ENCODE measurements around the gene ERG28.

The ERG28 gene

DNA sequence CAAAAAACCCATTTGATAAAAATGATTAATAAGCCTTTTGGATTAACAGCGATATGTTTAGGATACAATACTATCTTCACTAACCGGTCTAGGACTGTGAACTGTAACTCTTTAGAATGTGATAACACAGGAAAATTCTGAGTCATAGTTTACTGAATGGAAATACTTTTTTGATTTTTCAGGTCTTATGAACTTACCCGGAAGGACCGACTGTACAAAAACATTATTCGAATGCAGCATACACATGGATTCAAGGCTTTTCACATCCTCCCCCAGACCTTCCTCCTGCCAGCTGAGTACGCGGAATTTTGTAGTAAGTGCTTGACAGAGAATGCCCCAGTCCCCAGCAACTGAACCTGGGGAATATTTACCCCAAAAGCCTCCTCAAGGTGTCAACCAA is 29.3 kb upstream of the ERG28 start:
- DNase-seq, result no peak
- no peaks in the 10 kb centered on the region for H3K79me1 ChIP-seq (ENCODE audit: low read length)
- no peak overlapping the region for H2BK5ac ChIP-seq (ENCODE audit: low read length)
- no peaks in the 10 kb centered on the region for H3K27me3 ChIP-seq (ENCODE audit: insufficient read depth, low read length, poor library complexity)
- no peak overlapping the region for H3K27ac ChIP-seq (ENCODE audit: low read depth, low read length)
- H4K8ac ChIP-seq (ENCODE audit: low read depth, low read length), result no peak overlapping the region
- H2BK15ac ChIP-seq (replicated peaks; ENCODE audit: low read depth), result no peak overlapping the region
- no peak overlapping the region for H3K4me2 ChIP-seq (ENCODE audit: low read length)
- H3K9ac ChIP-seq (ENCODE audit: low read length), result no peak overlapping the region
- WGBS (ENCODE audit: extremely low coverage, insufficient coverage, low lambda C conversion rate), result no CpG with 5 or more reads among the region's 7 CpGs
- H3K18ac ChIP-seq (ENCODE audit: low read length), result no peak overlapping the region
- H3K4ac ChIP-seq (ENCODE audit: low read depth, low read length), result no peak overlapping the region
- no peak overlapping the region for H3K4me3 ChIP-seq (ENCODE audit: low read length)
- no peak overlapping the region for H4K5ac ChIP-seq (ENCODE audit: low read length)
- H3K23ac ChIP-seq (ENCODE audit: low read length), result no peak overlapping the region
- H3K56ac ChIP-seq (ENCODE audit: low read length), result no peak overlapping the region
- no peaks in the 10 kb centered on the region for H3K4me1 ChIP-seq (ENCODE audit: control insufficient read depth, low read depth, low read length)
- no peaks in the 10 kb centered on the region for H3K79me2 ChIP-seq (ENCODE audit: control insufficient read depth, insufficient read depth, low read length)
- peaks cover 4% of the 10 kb centered on the region for H3K36me3 ChIP-seq (ENCODE audit: control insufficient read depth, insufficient read depth, low read length)
- H2BK120ac ChIP-seq (ENCODE audit: low read depth, low read length), result no peak overlapping the region
- H2AK5ac ChIP-seq (ENCODE audit: low read length), result no peak overlapping the region

DNA sequence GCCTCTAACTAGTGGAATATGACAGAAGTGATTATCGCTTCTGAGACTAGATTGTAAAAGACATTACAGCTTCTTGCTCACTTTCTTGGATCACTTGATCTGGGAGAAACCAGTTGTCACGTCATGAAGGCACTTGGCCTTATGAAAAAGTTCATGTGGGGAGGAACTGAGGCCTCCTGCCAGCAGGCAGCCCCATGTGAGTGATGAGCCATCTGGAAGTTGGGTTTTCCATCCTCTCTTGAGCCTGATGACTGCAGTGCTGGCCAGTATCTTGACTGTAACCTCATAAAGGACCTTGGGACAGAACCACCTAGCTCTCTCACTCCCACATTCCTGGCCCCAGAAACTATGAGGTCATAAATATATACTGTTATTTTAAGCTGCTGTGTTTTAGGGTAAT is 28.3 kb upstream of the ERG28 start:
- Histone ChIP-seq H2BK15ac (replicated peaks; ENCODE audit: low read depth) (no peak overlapping the region), H3K4me2 (ENCODE audit: low read length) (no peak overlapping the region), H3K36me3 (ENCODE audit: control insufficient read depth, insufficient read depth, low read length) (peaks cover 4% of the 10 kb centered on the region), H2BK5ac (ENCODE audit: low read length) (no peak overlapping the region), H2AK5ac (ENCODE audit: low read length) (no peak overlapping the region), H4K5ac (ENCODE audit: low read length) (no peak overlapping the region), H3K56ac (ENCODE audit: low read length) (no peak overlapping the region), H3K79me2 (ENCODE audit: control insufficient read depth, insufficient read depth, low read length) (no peaks in the 10 kb centered on the region), H3K4me1 (ENCODE audit: control insufficient read depth, low read depth, low read length) (no peaks in the 10 kb centered on the region), H3K4ac (ENCODE audit: low read depth, low read length) (no peak overlapping the region), H3K27me3 (ENCODE audit: insufficient read depth, low read length, poor library complexity) (no peaks in the 10 kb centered on the region), H3K27ac (ENCODE audit: low read depth, low read length) (no peak overlapping the region), H3K18ac (ENCODE audit: low read length) (no peak overlapping the region), H3K4me3 (ENCODE audit: low read length) (no peak overlapping the region), H2BK120ac (ENCODE audit: low read depth, low read length) (no peak overlapping the region), H3K23ac (ENCODE audit: low read length) (no peak overlapping the region), H3K9ac (ENCODE audit: low read length) (no peak overlapping the region), H4K8ac (ENCODE audit: low read depth, low read length) (no peak overlapping the region), H3K79me1 (ENCODE audit: low read length) (no peaks in the 10 kb centered on the region)
- DNase-seq, result no peak
- no CpG with 5 or more reads among the region's 2 CpGs for WGBS (ENCODE audit: extremely low coverage, insufficient coverage, low lambda C conversion rate)

DNA sequence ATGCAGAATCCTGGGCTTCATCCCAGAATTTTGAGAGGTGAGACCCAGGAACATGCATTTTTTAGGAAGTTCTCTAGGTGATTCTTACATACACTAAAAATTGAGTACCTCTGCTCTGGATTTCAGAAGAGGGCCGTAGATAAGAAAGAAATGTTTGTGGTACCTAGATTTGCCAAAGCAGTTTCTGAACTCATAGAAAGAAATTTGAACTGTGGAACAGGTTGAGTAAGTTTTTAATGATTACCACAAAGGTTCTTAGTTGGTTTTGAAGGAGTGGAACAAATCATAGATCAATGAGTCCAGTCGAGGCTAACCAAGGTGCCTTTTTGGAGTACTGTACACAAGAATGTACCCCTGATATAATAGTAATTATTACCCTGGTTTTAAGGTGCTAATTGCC is 25.2 kb upstream of the ERG28 start:
- no peak overlapping the region for H3K4ac ChIP-seq (ENCODE audit: low read depth, low read length)
- no peaks in the 10 kb centered on the region for H3K27me3 ChIP-seq (ENCODE audit: insufficient read depth, low read length, poor library complexity)
- H3K9ac ChIP-seq (ENCODE audit: low read length), result no peak overlapping the region
- H2BK15ac ChIP-seq (replicated peaks; ENCODE audit: low read depth), result no peak overlapping the region
- no peak overlapping the region for H3K23ac ChIP-seq (ENCODE audit: low read length)
- H4K8ac ChIP-seq (ENCODE audit: low read depth, low read length), result no peak overlapping the region
- no peak for DNase-seq
- no peak overlapping the region for H2BK5ac ChIP-seq (ENCODE audit: low read length)
- H4K5ac ChIP-seq (ENCODE audit: low read length), result no peak overlapping the region
- WGBS (ENCODE audit: extremely low coverage, insufficient coverage, low lambda C conversion rate), result no CpG with 5 or more reads among the region's 2 CpGs
- H2BK120ac ChIP-seq (ENCODE audit: low read depth, low read length), result no peak overlapping the region
- H3K4me1 ChIP-seq (ENCODE audit: control insufficient read depth, low read depth, low read length), result no peaks in the 10 kb centered on the region
- no peak overlapping the region for H3K4me2 ChIP-seq (ENCODE audit: low read length)
- H3K4me3 ChIP-seq (ENCODE audit: low read length), result no peak overlapping the region
- H2AK5ac ChIP-seq (ENCODE audit: low read length), result no peak overlapping the region
- no peak overlapping the region for H3K27ac ChIP-seq (ENCODE audit: low read depth, low read length)
- H3K18ac ChIP-seq (ENCODE audit: low read length), result no peak overlapping the region
- H3K36me3 ChIP-seq (ENCODE audit: control insufficient read depth, insufficient read depth, low read length), result peaks cover 2% of the 10 kb centered on the region
- H3K79me1 ChIP-seq (ENCODE audit: low read length), result no peaks in the 10 kb centered on the region
- H3K56ac ChIP-seq (ENCODE audit: low read length), result no peak overlapping the region
- no peaks in the 10 kb centered on the region for H3K79me2 ChIP-seq (ENCODE audit: control insufficient read depth, insufficient read depth, low read length)

DNA sequence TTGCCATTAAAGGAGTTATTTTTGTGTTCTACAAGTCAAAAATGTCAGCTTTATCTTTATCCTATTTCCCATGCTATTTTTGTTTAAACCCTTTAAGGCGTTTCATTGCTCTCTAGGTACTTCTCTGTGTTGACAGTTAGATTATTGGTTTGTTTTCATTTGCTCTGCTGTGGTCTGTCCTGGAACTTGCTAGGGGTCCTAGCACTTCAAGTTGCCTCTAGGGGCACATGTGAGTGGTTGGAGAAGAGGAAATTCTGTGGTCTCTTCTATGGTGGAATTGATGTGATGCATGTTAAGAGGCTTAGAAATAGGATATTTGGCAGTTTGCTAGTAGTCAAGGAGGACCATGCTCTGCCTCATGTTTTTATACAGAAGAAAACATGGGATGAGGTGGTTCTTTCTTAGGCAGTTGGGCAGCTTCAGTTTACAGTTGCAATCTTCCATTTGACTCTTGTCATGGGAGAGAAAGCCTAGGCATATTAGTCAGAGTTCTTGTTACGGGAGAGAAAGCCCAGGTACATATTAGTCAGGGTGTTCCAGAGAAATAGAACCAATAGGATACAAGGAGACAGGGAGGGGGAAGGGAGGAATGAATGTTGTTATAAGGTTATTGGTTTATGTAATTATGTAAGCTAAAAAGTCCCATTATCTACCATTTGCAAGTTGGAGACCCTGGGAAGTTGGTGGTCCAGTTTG is 14.7 kb upstream of the ERG28 start:
- Histone ChIP-seq H3K4me3 (ENCODE audit: low read length) (no peak overlapping the region), H2BK5ac (ENCODE audit: low read length) (no peak overlapping the region), H3K18ac (ENCODE audit: low read length) (no peak overlapping the region), H4K5ac (ENCODE audit: low read length) (no peak overlapping the region), H2AK5ac (ENCODE audit: low read length) (no peak overlapping the region), H3K4me2 (ENCODE audit: low read length) (no peak overlapping the region), H3K79me2 (ENCODE audit: control insufficient read depth, insufficient read depth, low read length) (no peaks in the 10 kb centered on the region), H4K8ac (ENCODE audit: low read depth, low read length) (no peak overlapping the region), H2BK120ac (ENCODE audit: low read depth, low read length) (no peak overlapping the region), H3K23ac (ENCODE audit: low read length) (no peak overlapping the region), H3K27ac (ENCODE audit: low read depth, low read length) (no peak overlapping the region), H2BK15ac (replicated peaks; ENCODE audit: low read depth) (no peak overlapping the region), H3K79me1 (ENCODE audit: low read length) (peaks cover 5% of the 10 kb centered on the region), H3K4me1 (ENCODE audit: control insufficient read depth, low read depth, low read length) (no peaks in the 10 kb centered on the region), H3K36me3 (ENCODE audit: control insufficient read depth, insufficient read depth, low read length) (no peaks in the 10 kb centered on the region), H3K56ac (ENCODE audit: low read length) (no peak overlapping the region), H3K27me3 (ENCODE audit: insufficient read depth, low read length, poor library complexity) (no peaks in the 10 kb centered on the region), H3K4ac (ENCODE audit: low read depth, low read length) (no peak overlapping the region), H3K9ac (ENCODE audit: low read length) (no peak overlapping the region)
- DNase-seq, result peak; percentile 57
- no CpG with 5 or more reads among the region's 2 CpGs for WGBS (ENCODE audit: extremely low coverage, insufficient coverage, low lambda C conversion rate)

DNA sequence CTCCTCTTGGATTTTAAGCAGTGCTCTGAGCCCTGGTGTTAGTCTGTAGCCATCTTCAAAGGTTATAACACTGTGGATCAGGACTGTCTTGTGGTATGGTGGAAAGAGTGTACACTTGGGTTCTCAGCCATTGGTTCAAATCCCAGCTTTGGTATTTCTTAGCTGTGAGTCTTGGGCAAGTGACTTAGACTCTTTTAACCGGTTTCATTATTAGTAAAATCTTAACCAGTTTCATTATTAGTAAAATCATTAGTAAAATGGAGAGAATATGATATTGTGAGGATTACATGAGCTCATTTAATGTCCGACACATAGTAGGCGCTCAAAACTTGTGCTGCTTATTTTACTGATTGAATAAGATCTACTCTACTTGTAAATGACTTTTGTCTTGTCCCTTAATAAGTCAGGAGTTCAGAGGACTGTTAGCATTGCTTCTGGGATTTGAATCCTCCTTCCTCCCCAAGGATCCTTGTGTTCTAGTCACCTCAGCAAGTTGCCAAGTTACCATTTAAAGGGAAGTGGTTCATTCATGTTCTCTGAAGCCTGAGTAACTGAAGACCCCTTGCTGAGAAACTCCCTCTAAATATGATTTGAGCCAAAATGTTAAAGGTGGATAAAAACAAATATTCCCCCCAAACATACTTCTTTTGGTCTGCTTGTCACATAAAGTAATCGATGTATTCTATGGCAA is 12.8 kb upstream of the ERG28 start:
- H3K56ac ChIP-seq (ENCODE audit: low read length), result no peak overlapping the region
- H3K9ac ChIP-seq (ENCODE audit: low read length), result no peak overlapping the region
- no peak overlapping the region for H4K8ac ChIP-seq (ENCODE audit: low read depth, low read length)
- WGBS (ENCODE audit: extremely low coverage, insufficient coverage, low lambda C conversion rate), result no CpG with 5 or more reads among the region's 4 CpGs
- no peak overlapping the region for H3K4ac ChIP-seq (ENCODE audit: low read depth, low read length)
- H3K79me1 ChIP-seq (ENCODE audit: low read length), result peaks cover 4% of the 10 kb centered on the region
- no peaks in the 10 kb centered on the region for H3K27me3 ChIP-seq (ENCODE audit: insufficient read depth, low read length, poor library complexity)
- H3K18ac ChIP-seq (ENCODE audit: low read length), result no peak overlapping the region
- no peak overlapping the region for H2AK5ac ChIP-seq (ENCODE audit: low read length)
- H3K79me2 ChIP-seq (ENCODE audit: control insufficient read depth, insufficient read depth, low read length), result no peaks in the 10 kb centered on the region
- H3K4me3 ChIP-seq (ENCODE audit: low read length), result no peak overlapping the region
- peaks cover 3% of the 10 kb centered on the region for H3K36me3 ChIP-seq (ENCODE audit: control insufficient read depth, insufficient read depth, low read length)
- no peak overlapping the region for H2BK120ac ChIP-seq (ENCODE audit: low read depth, low read length)
- no peaks in the 10 kb centered on the region for H3K4me1 ChIP-seq (ENCODE audit: control insufficient read depth, low read depth, low read length)
- no peak overlapping the region for H2BK5ac ChIP-seq (ENCODE audit: low read length)
- no peak for DNase-seq
- no peak overlapping the region for H3K27ac ChIP-seq (ENCODE audit: low read depth, low read length)
- H3K23ac ChIP-seq (ENCODE audit: low read length), result no peak overlapping the region
- no peak overlapping the region for H2BK15ac ChIP-seq (replicated peaks; ENCODE audit: low read depth)
- no peak overlapping the region for H3K4me2 ChIP-seq (ENCODE audit: low read length)
- no peak overlapping the region for H4K5ac ChIP-seq (ENCODE audit: low read length)

Measured in mesendoderm (in vitro differentiated cells).